Muscle of arm (tissue), 12 donors: Measurements from ENCODE around the gene HEXIM2. TPM values are rescaled to one million over a fixed set of nuclear protein-coding genes. Genes with fewer than 3 reads are reported as not detected.

ENCODE experiments used
- DNase-seq: peaks from one replicate; pipeline ENCODE4 v3.0.0-alpha.2; 2013
- polyA plus RNA-seq, 12 donors: library from polyadenylated mRNA; unstranded; fragments of 120-200 nt; gene quantifications; one replicate each; pipeline ENCODE4 v1.2.1, GENCODE V29; 2013; ENCODE audit not compliant: insufficient read length in 12 of 12

The HEXIM2 gene
- polyA plus RNA-seq, 12 donors = 4.5 to 9.1 (median 6.3) TPM; not detected in 2

DNA sequence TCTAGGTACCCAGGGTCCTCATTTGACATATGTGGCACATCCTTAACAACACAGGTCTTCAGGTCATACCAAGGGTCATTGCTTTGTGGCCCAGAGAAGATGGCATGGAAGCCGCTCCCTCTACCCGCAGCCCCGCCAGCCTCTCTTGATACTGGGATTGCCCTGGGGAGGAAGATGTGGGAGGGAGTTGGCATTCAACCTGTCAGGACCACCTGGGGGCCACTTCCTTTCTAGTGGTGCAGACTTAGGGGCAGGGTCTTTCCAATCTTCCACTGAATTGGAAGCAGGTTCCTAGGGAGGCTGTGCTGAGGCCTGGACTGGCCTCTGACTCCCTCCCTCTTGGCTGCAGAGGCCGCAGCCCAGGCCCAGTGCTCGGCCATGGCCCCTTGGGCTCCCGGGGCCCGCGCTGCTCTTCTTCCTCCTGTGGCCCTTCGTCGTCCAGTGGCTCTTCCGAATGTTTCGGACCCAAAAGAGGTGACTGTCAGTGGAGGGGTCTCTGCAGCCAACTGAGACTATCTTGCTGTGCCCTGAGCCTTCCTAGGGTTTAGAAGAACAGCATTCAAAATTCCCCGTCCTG lies 18.5 kb upstream of the HEXIM2 start:
- DNase-seq = no peak

DNA sequence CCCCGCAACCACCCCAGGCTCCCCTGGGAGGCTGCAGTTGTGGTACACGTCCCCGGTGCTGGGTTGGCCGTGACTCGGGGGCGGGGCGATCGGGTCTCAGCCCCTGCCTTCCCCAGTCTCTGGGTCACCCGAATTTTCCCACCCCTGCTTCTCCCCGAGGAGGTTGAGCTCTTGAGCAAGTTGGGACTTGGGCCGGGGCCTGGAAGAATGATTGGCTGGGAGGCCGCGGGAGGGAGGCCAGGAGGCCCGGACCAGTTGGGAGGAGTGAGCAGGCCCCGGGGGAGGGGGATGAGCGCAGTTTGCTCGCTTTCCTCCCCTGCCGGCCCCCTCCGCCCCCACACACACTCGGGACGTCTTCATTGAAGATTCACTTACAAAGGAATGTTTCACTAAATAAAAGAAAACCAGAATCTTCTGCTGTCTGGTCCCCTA lies 17.9 kb upstream of the HEXIM2 start:
- peak; percentile 85 for DNase-seq

DNA sequence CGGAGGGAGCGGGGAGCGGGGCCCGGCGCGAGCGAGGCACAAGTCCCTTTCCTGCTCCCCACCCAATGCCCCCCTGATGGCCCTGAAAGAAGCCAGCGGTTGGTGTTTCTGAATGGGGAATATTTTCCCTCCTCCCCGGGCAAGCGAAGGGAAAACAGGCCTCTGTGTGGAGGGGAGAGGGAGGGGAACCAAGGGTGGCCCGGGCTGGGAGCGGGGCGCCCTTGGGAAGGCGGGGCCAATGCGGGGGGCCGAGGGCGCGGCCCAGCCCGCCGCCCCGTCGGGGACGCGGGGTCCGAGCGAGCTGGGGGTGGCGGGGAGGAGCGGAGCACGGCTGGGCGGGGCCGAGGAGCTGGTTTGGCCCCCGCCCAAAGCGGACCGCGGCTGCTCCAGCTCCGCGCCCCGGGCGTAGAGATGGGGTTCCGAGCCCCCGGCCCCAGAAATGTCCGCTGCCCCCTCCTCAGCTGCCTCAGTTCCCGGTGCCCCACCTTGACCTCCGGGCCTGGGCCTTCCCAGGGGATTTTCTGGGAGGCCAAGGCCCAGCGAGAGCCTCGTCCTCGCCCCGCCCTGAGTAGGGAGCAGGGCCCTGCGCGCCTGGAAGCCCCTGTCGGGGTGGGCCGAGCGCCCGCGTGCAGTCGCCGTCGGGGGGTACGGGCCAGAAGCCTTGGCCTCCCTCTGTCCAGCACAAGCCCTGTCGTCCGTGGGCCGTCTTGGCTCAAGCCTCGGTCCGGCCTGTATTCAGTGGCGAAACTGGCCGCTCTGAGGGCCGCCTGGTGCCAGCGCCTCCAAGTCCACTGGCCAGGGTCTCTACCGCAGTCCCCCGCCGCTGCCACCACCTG lies 17.3 kb upstream of the HEXIM2 start:
- no peak for DNase-seq

DNA sequence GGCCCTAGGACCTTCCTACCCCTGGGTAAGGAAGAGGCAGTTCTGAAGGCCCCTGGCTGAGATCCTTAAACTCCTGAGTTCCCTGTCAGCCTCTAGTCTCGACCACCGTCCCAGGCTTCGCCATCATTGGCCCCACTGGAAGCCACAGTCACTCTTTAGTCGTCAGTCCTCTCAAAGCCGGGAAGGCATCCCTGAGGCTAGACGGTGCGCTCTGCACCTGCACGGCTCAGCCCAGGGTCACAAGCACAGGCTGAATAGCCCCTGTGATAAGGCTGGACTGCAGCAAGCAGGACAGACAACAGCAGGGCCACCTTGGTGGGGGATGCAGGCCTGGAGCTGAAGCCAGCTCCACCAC lies 16.7 kb upstream of the HEXIM2 start:
- no peak for DNase-seq

DNA sequence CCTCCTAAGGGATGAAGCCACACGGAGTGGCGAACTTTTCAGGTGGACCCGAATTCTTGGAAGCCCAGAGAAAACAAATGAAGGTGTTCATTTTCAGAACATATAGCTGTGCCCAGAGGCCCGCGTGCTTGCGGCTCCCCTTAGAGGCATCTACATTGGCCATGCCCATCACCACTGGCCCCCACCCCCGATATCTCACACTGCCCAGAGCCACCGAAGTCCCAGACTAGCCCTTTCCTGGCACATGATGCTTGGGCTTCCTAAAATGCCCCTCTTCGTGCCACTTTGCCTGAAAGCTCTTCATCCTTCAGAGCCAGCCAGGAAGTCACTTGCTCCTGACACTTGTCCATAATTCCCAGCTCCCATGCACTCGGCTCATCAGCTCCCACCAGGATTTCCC lies 15.5 kb upstream of the HEXIM2 start:
- DNase-seq = no peak

DNA sequence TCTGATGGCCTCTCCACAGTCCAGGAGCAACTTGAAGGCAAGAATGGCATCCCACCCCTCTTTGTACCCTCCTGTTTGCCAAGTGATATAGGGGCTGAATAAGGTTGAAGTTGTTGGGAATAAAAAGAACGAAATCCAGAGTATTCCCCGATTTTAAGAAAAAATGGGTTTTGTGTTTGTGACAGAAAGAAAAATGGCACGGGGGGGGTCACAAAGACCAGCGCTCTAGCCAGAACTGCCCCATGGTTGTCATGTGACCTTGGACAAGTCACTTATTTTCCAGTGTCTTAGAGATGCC lies 15.1 kb upstream of the HEXIM2 start:
- DNase-seq = no peak

DNA sequence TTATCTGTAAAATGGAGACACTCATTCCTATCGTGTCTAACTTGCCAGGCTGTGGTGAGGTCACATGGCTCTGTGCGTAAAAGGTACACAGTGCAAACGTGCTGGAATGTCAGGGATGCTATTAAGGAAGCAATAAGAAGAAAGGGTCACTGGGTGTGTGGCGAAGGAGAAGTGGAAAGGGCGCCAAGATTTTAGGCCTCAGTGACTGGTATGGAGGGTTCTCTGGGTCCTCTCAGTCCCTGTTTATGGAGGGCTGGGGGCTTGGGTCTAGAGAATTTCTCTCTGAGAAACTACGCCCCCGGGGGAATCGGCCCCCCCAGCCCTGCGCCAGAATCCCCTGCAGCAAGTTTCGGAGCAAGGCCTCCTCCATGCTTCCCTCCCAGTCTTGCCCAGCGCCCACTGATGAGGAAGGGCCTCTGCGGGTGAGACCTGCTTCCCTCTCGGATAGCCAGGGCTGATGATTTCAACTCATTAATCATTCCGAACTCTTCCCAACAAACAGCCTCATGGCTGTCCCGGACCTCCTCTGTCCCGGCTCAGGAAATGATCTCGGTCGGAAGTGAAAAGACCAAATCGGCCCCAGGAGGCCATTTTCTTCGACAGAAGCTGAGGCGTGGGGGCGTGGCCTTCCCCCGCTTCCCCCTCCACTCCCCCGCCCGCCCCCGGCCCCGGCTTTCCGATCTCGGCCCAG lies 14.6 kb upstream of the HEXIM2 start:
- peak; percentile 90 for DNase-seq

DNA sequence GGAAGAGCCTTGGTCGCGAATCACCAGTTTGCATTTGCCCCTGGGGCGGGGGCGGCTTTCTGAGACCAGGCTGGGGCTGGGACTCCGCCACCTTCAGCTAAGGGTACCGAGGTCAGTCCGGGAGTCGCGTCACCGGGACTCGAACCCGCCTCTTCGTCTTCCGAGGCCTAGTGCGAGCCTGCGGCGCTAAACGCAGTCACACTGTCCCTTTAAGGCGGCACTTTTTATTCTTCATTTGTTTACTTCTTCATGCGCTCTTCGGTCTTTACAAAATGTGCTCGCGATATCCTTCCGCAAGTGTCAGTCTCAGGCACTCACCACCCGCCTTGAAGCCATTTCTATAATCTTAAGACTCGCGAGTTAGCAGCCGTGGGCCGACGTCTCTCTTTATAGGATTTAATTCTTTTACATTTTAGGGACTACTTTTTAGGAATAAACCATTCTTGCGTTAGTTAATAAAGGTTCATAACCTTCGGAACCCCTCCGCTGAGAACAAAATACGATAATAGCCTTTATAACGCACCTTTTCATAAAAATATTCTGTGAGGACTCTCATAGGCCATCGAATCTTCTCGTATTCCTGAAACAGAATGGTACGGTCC lies 14.0 kb upstream of the HEXIM2 start:
- DNase-seq = peak; percentile 95

DNA sequence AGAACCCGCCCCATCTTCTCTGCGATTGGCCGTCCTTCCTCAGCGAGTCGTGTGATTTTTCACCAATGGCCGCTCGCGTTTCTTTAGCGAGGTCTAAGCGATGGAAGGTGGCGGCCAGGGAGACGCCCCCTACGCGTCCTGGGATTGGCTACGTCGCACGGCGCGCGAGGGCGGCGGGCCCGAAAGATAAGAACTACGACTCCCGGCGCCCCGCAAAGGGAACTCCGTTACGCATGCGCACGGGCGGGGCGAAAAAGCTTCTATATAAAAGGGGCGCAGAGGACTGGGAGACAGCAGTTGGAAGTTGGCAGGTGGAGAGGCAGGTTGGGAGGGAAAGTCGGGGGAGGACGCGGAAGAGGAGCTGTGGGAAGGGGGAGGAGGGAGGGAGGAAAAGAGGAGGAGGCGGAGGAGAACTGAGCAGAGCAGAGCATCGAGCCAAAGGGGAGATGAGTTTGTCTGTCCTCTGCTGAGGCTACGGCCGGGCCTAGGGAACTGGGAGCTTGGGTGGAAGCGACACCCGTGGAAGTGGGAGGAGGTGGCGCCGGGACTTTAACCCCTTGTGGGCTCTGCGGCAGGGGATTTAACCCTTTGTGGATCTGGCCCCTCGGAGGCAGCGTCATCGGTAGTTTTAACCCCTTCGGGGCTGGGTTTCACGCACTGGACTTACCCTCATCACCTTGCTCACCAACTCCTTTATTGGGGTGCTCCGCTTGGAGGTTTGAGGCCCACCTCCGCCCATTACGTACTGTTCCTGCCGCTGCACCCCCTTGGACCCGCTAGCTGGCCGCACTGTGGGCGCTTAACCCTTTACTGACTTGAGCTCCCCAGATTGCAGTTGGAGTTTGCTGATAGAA lies 13.3 kb upstream of the HEXIM2 start, which contains the start of gene HEXIM1:
Gene HEXIM1, plus strand, starts transcription at position 293 of the 854 bp plus-strand sequence. CDS start 716 bp downstream, outside the sequence.
- peak; percentile 100 for DNase-seq

DNA sequence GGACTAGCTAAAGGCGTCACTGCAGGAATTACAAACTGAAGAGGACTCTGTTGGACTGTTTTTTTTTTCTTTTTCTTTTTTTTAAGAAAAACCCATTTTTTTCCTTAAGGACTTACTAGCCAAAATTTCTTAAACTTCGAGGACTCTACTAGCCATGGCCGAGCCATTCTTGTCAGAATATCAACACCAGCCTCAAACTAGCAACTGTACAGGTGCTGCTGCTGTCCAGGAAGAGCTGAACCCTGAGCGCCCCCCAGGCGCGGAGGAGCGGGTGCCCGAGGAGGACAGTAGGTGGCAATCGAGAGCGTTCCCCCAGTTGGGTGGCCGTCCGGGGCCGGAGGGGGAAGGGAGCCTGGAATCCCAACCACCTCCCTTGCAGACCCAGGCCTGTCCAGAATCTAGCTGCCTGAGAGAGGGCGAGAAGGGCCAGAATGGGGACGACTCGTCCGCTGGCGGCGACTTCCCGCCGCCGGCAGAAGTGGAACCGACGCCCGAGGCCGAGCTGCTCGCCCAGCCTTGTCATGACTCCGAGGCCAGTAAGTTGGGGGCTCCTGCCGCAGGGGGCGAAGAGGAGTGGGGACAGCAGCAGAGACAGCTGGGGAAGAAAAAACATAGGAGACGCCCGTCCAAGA lies 12.5 kb upstream of the HEXIM2 start:
- DNase-seq = peak; percentile 92

DNA sequence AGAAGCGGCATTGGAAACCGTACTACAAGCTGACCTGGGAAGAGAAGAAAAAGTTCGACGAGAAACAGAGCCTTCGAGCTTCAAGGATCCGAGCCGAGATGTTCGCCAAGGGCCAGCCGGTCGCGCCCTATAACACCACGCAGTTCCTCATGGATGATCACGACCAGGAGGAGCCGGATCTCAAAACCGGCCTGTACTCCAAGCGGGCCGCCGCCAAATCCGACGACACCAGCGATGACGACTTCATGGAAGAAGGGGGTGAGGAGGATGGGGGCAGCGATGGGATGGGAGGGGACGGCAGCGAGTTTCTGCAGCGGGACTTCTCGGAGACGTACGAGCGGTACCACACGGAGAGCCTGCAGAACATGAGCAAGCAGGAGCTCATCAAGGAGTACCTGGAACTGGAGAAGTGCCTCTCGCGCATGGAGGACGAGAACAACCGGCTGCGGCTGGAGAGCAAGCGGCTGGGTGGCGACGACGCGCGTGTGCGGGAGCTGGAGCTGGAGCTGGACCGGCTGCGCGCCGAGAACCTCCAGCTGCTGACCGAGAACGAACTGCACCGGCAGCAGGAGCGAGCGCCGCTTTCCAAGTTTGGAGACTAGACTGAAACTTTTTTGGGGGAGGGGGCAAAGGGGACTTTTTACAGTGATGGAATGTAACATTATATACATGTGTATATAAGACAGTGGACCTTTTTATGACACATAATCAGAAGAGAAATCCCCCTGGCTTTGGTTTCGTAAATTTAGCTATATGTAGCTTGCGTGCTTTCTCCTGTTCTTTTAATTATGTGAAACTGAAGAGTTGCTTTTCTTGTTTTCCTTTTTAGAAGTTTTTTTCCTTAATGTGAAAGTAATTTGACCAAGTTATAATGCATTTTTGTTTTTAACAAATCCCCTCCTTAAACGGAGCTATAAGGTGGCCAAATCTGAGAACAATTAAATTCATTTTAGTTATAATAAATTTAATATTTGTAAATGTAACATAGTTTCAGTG lies 11.7 kb upstream of the HEXIM2 start:
- DNase-seq = peak; percentile 81

DNA sequence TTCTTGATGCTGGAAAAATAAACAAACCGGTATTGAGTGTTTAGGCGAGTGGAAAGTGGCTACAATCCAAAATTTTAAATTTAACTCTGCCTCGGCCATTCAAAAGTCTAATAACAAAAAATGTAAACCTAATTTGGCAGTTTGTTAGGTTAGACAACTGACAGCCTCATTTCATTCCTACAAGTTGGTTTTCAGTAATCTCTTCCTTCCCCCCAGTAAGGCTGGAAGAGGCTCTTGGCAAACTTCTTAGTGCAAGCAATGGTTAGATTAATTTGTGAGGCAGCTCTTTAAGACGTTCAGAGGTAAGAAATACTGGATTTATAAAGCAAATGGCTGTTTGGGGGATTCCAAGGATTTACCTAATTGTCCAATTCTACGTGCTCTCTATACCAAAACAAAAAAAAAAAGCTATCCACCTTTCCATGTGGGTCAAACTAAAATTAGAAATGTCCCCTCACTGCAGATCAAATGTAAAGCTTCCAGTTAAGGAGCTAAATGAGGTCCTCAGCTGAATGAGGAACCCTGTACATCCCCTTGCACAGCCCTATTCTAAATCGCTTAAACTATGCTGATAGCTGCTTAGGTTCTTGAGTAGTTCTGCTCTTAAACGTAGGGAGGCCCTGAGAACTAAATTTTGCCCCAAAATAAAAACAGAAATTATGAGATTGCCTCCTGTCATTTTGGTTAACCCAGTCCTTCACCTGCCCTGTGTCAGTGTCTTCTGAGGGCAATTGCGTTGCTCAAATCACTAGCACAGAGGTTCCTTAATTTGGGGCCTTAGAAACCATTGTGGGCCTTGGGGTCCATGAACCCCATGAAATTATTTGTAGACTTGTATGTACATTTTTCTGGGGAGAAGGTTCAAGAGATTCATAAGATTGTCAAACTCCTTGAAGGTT lies 10.5 kb upstream of the HEXIM2 start:
- no peak for DNase-seq

DNA sequence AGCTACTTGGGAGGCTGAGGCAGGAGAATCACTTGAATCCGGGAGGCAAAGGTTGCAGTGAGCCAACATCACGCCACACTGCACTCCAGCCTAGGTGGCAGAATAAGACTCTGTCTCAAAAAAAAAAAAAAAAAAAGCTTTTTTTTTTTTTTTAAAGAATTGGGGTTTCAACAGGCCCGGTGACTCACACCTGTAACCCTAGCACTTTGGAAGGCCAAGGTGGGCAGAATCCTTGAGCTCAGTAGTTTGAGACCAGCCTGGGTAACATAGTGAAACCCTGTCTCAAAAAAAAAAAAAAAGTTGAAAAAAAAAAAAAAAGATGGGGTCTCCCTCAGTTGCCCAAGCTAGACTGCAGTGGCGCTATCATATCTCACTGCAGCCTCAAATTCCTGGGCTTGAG lies 6.6 kb upstream of the HEXIM2 start:
- no peak for DNase-seq

DNA sequence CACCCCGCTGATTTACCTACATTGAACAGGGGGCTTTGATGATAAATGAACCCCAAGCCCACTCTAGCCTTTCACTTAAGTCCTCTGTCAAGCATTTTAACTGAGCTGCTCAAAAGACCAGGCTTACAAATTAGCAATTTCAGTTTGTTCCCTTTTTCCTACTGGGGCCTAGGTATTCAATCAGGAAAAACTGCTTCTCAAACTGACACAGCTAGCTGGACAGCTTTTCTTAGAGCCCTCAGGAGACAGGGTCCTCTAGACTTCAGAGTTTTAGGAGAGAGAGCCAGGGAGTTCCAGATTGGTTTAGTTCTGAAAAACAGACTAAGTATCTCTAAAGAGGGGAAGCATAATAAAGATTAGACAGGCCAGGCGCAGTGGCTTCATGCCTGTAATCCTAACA lies 6.2 kb upstream of the HEXIM2 start:
- DNase-seq = no peak

DNA sequence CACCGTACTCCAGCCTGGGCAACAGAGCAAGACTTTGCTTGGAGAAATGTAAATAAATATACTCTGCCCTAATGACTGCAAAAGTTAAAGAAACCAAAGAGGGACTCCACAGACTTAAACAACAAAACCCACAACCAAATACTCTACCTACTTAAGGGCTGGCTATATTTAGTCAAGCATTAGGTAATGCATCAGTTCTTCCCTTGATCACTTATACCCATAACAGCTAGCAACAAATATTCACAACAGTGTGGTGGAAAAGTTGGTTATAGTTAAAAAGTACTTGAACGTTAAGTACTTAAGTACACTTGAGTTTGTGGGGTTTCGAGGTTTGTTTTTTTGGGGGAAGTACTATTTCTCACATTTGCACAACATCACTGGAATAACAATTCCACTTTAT lies 5.4 kb upstream of the HEXIM2 start:
- DNase-seq = no peak

DNA sequence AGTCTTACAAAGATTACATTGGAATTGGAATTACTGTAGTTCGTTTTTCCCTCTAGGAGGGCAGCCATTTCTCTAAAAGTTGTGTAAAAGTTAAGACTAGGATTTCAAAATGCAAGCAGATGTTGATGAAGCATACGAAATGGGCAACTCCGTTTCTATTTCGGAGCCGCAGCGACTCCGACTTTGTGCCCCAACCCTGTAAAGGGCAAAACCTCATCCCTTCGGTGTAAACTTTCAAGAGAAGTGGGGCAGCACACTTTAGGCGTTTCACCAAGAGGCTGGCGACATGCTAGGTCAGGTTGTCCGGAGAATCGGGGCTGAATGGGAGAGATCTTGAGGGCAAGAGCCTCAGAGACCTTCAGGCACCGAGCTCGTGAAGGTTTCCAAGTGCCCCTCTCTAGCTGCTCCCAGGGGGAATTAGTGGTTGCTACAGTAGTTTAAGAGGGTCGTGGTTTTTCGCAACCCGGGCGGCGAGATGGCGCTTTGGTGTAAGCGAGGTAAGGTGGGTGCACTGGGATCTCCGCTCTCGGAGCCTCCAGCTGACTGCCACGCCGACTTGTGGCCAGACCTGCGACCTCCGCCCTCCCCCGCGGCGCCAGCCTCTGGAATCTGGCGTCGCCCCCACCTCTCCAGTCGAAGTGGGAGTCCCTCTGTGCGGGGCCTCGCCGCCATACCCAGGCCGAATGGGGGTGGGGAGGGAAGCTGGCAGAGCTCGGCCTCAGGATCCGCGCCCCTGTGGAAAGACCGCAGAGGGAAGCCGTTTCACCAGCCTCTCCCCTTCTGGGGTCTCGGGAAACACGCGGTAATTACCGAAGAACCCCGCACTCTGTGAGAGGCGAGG lies 1.0 kb upstream of the HEXIM2 start:
- DNase-seq = peak; percentile 79

DNA sequence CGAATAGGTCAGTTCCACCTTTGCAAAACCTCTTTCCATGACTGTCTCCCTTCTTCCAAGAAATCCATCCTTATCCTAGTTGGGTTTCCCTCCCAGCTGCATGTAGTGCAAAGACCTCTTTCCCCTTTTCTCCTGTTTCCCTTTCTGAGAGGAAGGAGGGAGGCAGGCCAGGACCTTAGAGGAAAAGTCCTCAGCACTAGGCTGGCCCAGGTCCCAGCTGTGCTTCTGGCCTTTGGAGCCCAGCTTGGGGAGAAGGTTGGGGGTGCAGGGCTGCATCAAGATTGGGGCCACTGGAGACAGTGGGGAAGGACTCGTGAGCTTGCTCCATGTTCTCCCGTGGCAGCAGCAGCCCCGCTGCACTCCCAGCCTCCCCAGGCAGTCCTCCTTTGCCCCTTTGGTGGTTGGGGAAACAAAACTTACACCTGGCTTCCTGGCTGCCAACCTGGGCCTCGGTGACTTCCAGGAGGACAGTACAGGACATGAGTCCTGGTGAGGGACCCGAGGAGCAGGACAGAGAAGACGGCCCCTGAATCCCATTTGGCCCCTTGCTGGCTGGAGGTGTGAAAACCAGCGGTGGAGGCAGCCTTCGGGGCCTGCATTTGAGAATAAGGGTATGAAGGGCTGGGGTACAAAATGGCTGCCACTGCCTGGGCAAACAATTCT lies 481 bp downstream of the HEXIM2 start:
- DNase-seq = no peak
